Fibroblast of lung (primary cell): ENCODE results near the gene ARMC5. TPM values are rescaled to one million over a fixed set of nuclear protein-coding genes. Genes with fewer than 3 reads are reported as not detected.

Experiments used
- DNase-seq, 2 donors: peaks; one replicate each; pipeline versions ENCODE4 v3.0.0 to v3.0.0-alpha.2; 2010; ENCODE audit warnings: low read depth in 2 of 2
- H2AFZ ChIP-seq: 2 replicates; pipeline ENCODE4 v1.5.1; 2012; ENCODE audit warnings: low read length, control low read depth, inconsistent platforms
- H3K27ac ChIP-seq: 2 replicates; pipeline ENCODE4 v1.5.1; 2011; ENCODE audit warnings: low read length, control low read depth; ENCODE audit not compliant: insufficient read depth
- H3K27me3 ChIP-seq: 2 replicates; pipeline ENCODE4 v1.5.1; 2011; ENCODE audit warnings: mild to moderate bottlenecking, low read length; ENCODE audit not compliant: control insufficient read depth, insufficient read depth
- H3K36me3 ChIP-seq: 2 replicates; pipeline ENCODE4 v1.5.1; 2011; ENCODE audit warnings: low read length; ENCODE audit not compliant: control insufficient read depth, insufficient read depth
- H3K4me1 ChIP-seq: 2 replicates; pipeline ENCODE4 v1.5.1; 2011; ENCODE audit warnings: low read length; ENCODE audit not compliant: control insufficient read depth, insufficient read depth; ENCODE audit errors: extremely low read depth
- H3K4me2 ChIP-seq: 2 replicates; pipeline ENCODE4 v1.5.1; 2011; ENCODE audit warnings: low read length, control low read depth; ENCODE audit not compliant: insufficient read depth; ENCODE audit errors: extremely low read depth
- H3K4me3 ChIP-seq, 4 experiments: fragments of 200-600 bp in 1 of 4; sonication (generic) in 1 of 4; replicated peaks in 1 of 4; 2 replicates each; pipeline ENCODE4 v1.5.1; 2011 to 2016; ENCODE audit warnings: low read length in 4 of 4, low read depth in 3 of 4, mild to moderate bottlenecking in 3 of 4, control low read depth in 2 of 4, inconsistent platforms in 1 of 4, mixed read lengths in 1 of 4; ENCODE audit not compliant: insufficient read depth in 1 of 4; ENCODE audit errors: control extremely low read depth in 1 of 4
- H3K79me2 ChIP-seq: 2 replicates; pipeline ENCODE4 v1.5.1; 2012; ENCODE audit warnings: mild to moderate bottlenecking, low read length, inconsistent platforms; ENCODE audit not compliant: control insufficient read depth, insufficient read depth
- H3K9ac ChIP-seq: 2 replicates; pipeline ENCODE4 v1.5.1; 2011; ENCODE audit warnings: mild to moderate bottlenecking, low read length, control low read depth; ENCODE audit not compliant: insufficient read depth
- H3K9me3 ChIP-seq: 2 replicates; pipeline ENCODE4 v1.5.1; 2012; ENCODE audit warnings: low read depth, low read length; ENCODE audit not compliant: control insufficient read depth, insufficient read depth
- H4K20me1 ChIP-seq: 2 replicates; pipeline ENCODE4 v1.5.1; 2011; ENCODE audit warnings: low read length; ENCODE audit not compliant: control insufficient read depth, insufficient read depth; ENCODE audit errors: extremely low read depth
- EZH2 ChIP-seq: IDR thresholded peaks from 2 replicates; pipeline ENCODE4 v1.5.1; 2012; ENCODE audit warnings: low read length, control low read depth, mild to moderate bottlenecking; ENCODE audit errors: missing control alignments
- polyA plus RNA-seq, 2 donors: library from polyadenylated mRNA; depleted of rRNA in 1 of 2; stranded (reverse) in 1 of 2; unstranded in 1 of 2; fragments of >200 nt; gene quantifications; 2 replicates each; pipeline ENCODE4 v1.2.1, GENCODE V29; 2011 to 2012; ENCODE audit warnings: missing spikeins in 1 of 2
- total RNA-seq: library from RNA; depleted of rRNA; stranded (reverse); fragments of >200 nt; gene quantifications from 2 replicates; pipeline ENCODE4 v1.2.1, GENCODE V29; 2014
- TF ChIP-seq, protein P1 (sequence below), 2 donors: IDR thresholded peaks in 1 of 2; conservative IDR thresholded peaks in 1 of 2; 1 replicate in 1 of 2; 2 replicates in 1 of 2; pipeline ENCODE4 v1.5.1; 2011 to 2012; ENCODE audit warnings: low read length in 2 of 2, control low read depth in 1 of 2, inconsistent platforms in 1 of 2, low read depth in 1 of 2, mild to moderate bottlenecking in 1 of 2

Gene ARMC5
- total and polyA plus RNA-seq, 2 donors (not counting 1 experiment from before 2014, with no cell fraction given) = 1.7 to 5.6 TPM

DNA sequence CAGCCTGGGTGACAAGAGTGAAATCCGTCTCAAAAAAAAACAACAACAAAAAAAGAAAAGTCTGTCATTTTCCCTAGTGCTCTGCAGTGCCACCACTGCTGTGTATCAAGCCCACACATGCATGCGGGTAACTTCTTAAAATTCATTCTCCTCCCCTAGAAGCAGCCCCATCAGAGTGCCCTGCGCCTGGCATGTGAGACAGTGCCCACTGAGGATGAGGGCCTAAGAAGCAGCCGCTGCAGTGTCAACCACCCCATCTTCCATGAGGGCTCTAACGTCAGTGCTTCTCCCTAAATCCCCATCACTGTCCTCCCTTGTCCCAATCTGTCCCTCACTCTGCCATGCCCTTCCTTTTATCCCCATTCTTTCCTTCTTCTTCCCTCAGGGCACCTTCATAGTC lies 41.4 kb upstream of the ARMC5 start:
- Histone ChIP-seq H3K79me2 (no peaks in the 10 kb centered on the region), H3K4me2 (no peak overlapping the region), H3K4me1 (no peaks in the 10 kb centered on the region), H3K36me3 (no peaks in the 10 kb centered on the region), H3K9me3 (no peaks in the 10 kb centered on the region), H3K4me3 (no peak overlapping the region), H3K9ac (no peak overlapping the region), H3K27me3 (no peaks in the 10 kb centered on the region), H3K27ac (no peak overlapping the region), H2AFZ (no peak overlapping the region), H4K20me1 (no peaks in the 10 kb centered on the region)
- no peak for DNase-seq
- TF ChIP-seq EZH2 = no peak
- TF ChIP-seq, protein P1, sequence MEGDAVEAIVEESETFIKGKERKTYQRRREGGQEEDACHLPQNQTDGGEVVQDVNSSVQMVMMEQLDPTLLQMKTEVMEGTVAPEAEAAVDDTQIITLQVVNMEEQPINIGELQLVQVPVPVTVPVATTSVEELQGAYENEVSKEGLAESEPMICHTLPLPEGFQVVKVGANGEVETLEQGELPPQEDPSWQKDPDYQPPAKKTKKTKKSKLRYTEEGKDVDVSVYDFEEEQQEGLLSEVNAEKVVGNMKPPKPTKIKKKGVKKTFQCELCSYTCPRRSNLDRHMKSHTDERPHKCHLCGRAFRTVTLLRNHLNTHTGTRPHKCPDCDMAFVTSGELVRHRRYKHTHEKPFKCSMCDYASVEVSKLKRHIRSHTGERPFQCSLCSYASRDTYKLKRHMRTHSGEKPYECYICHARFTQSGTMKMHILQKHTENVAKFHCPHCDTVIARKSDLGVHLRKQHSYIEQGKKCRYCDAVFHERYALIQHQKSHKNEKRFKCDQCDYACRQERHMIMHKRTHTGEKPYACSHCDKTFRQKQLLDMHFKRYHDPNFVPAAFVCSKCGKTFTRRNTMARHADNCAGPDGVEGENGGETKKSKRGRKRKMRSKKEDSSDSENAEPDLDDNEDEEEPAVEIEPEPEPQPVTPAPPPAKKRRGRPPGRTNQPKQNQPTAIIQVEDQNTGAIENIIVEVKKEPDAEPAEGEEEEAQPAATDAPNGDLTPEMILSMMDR (conservative IDR thresholded peaks at IDR 0.05 in 1 of 2, IDR thresholded peaks at IDR 0.05 in 1 of 2; ENCODE audit: low read depth in 1 of 2, low read length in 2 of 2) = no peak

DNA sequence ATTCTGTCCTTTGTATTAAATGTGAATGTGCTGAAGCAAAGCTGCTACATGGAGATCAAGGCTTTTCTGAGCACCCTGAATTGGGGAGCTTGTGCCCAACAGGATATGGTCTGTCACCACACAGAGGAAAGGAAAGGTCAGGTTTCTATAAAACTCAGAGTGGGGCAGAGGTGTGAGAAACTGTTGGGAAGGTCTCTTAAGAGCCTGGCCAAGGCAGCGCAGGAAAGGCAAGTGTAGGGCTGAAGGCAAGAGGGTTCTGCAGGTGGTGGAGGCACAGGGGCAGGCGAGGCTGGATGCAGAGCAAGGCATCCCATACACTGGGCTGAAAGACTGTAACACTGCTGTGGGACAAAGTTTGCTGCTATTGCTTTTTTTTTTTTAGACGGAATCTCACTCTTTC lies 39.3 kb upstream of the ARMC5 start:
- DNase-seq = no peak
- Histone ChIP-seq H3K4me1 (no peaks in the 10 kb centered on the region), H3K27ac (no peak overlapping the region), H3K4me2 (no peak overlapping the region), H3K79me2 (no peaks in the 10 kb centered on the region), H3K9me3 (no peaks in the 10 kb centered on the region), H3K9ac (no peak overlapping the region), H2AFZ (no peak overlapping the region), H4K20me1 (no peaks in the 10 kb centered on the region), H3K4me3 (no peak overlapping the region), H3K27me3 (no peaks in the 10 kb centered on the region), H3K36me3 (no peaks in the 10 kb centered on the region)
- TF ChIP-seq EZH2 = no peak
- TF ChIP-seq, protein P1 (conservative IDR thresholded peaks at IDR 0.05 in 1 of 2, IDR thresholded peaks at IDR 0.05 in 1 of 2; ENCODE audit: low read depth in 1 of 2, low read length in 2 of 2) = no peak

DNA sequence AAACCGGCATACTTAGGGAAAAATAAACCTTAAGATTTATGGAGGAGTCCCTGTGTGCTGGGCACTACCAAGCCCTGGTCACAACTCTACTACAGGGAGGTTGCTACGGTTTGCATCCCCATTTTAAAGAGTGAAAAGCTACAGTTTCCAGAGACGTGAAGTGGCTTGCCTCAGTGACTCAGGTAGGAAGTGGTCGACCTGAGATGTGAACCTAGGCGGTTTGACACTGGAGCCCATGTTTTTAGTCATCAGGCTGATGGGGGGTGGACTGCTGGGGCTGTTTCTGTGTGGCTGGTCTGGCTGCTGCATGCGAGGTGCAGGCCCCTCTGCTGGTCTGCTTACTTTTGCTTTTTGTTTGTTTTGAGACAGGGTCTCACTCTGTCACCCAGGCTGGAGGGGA lies 37.7 kb upstream of the ARMC5 start:
- Histone ChIP-seq H3K79me2 (no peaks in the 10 kb centered on the region), H3K9ac (no peak overlapping the region), H3K4me1 (no peaks in the 10 kb centered on the region), H2AFZ (no peak overlapping the region), H3K4me3 (no peak overlapping the region), H4K20me1 (no peaks in the 10 kb centered on the region), H3K27ac (no peak overlapping the region), H3K36me3 (no peaks in the 10 kb centered on the region), H3K4me2 (no peak overlapping the region), H3K9me3 (no peaks in the 10 kb centered on the region), H3K27me3 (no peaks in the 10 kb centered on the region)
- TF ChIP-seq, protein P1 (conservative IDR thresholded peaks at IDR 0.05 in 1 of 2, IDR thresholded peaks at IDR 0.05 in 1 of 2; ENCODE audit: low read depth in 1 of 2, low read length in 2 of 2) = no peak
- TF ChIP-seq EZH2 = no peak
- no peak for DNase-seq
